Measurements from ENCODE around the gene GPATCH1.

Gene GPATCH1

DNA sequence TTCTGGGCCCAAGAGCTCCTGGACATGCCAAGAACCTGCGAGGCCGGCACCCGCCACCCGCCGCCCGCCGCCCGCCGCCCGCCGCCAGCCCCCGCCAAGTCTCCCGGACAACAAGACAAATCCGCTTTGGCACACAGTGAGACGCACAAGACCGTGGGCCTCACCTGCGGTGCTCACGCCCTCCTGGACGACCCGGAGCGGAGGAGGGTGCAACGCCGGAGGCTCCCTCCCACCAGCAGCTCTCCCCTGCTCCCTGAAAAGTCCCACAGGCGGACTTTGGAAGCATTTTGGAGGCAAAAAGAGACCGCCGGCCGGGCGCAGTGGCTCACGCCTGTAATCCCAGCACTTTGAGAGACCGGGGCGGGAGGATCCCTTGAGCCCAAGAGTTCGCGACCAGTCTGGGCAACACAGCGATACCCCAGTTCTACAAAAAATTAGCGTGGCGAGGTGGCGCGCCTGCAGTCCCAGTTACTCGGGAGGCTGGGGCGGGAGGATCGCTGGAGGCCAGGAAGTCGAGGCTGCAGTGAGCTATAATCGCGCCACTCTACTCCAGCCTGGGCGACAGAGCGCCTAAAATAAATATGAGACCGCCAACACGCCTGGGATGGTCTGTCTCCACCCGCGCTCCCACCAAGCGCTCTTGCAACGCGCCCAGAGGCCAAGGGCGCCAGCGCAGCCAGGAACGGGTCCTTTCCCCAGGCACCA, 17.1 kb upstream of the GPATCH1 start:
- no peak for DNase-seq

DNA sequence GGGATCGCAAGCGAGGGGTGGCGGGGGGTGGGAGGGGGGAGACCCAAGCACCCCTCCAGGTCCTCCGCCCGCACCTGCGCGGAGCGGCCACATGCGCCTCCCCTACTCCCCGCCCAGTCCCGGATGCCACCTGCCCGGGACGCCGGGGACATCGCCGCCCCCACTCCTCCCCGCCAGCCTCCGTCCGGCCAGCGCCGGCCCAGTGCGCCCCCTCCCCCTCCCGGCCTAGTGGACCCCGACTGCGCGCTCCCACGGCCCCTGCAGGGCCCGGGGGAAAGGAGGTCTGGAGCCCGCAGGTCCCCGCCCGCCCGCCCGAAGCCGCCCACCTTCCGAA, 16.6 kb upstream of the GPATCH1 start:
- DNase-seq, result no peak

DNA sequence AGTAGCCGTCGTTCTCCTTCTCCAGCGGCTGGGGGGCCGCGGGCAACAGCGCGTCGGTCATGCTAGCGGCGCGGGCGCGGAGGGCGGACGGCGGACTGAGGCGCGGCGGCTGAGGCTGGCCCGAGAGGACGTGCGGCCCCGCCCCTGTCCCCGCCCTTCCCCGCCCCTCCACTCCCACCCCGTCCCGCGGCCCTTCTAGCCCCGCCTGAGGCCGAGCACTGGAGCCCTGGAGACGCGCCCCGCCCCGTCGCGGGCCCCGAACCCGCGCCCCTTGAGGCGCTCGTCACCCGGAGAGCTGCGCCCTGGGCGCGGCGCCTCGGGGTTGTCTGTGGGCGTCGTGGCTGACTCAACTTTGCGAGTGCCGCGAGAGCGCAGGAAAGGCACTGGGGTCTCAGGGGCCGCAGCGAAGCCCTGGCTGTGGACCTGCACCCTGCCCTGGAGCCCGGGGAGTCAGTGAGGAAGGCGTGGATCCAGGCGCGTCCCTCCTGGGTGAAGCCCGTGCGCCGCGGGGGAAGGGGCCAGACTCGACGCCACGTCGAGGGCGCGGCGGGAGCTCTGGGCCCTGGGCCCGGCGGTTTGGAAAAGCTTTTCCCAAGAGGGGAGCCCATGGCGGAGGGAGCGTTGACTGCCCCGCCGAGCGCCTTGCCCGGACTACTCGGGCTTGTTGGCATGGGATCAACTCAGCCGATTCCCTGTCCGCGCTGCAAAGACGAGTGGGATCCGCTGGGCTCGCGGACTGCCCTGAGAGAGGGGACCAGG, 16.0 kb upstream of the GPATCH1 start, which contains the start of gene RHPN2:
Gene RHPN2, minus strand, starts transcription at position 97 of the 759 bp plus-strand sequence. Its CDS starts 36 bp downstream, at position 61.
- DNase-seq, result peak; percentile 80

DNA sequence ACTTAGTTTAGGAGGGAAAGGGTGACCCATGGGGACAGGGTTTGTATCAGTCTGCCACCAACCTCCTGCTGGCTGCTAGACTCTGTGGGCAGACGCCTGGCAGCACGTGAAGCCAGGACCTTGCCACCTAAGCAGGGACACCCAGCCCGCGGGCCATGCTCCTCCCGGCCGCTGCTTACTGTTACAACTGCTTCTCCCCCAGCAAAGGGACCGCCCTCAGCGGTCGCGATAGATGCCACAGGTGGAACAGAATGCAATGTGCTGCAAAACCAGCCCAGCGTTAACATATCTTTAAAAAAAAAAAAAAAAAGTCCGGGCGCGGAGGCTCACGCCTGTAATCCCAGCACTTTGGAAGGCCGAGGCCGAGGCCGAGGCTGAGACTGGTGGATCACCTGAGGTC, 14.4 kb upstream of the GPATCH1 start:
- no peak for DNase-seq

DNA sequence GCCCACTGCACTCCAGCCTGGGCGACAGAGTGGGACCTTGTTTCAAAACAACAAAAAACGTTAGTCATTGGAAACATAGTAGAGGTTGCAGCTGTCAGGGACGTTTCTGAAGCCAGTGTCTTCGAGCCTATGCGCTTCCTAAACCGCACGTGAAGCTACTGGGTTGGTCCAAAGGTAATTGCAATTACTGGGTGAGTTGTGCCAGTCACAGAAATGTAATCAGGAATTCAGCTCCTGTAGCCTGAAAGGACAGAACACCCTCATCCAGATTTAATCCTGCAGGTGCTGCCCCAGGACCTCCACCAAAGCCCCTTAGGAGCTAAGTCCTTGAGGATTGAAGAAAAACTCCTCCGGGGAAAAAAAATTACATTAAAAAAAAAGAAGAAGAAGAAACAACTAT, 13.9 kb upstream of the GPATCH1 start:
- no peak for DNase-seq

DNA sequence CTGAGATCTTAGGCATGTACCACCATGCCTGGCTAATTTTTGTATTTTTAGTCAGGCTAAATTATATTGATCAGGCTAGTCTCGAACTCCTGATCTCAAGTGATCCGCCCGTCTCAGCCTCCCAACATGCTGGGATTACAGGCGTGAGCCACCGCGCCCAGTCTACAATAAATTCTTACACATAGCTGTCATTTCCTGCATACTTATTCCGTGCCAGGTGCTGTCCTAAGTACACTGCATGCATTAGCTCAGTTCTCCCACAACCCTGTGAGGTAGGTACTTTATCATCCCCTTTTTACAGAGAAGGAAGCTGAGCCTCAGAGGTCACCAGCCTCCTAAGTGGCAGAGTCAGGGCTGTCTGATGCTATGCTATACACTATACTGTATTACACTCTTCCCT, 9.1 kb upstream of the GPATCH1 start:
- no peak for DNase-seq

DNA sequence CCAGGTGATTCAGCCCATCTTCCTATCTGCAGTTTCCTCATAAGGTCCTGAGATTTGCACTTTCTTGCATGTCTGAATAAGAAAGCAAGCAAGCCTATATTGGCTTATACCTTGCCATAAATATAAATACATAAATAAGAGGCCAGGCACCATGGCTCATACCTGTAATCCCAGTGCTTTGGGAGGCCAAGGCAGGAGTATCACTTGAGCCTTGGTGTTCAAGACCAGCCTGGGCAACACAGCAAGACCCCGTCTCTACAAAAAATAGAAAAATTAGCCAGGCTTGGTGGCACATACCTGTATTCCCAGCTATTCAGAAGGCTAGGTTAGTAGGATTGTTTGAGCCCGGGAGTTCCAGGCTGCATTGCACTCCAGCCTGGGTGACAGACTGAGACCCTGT, 5.5 kb upstream of the GPATCH1 start:
- DNase-seq, result no peak

DNA sequence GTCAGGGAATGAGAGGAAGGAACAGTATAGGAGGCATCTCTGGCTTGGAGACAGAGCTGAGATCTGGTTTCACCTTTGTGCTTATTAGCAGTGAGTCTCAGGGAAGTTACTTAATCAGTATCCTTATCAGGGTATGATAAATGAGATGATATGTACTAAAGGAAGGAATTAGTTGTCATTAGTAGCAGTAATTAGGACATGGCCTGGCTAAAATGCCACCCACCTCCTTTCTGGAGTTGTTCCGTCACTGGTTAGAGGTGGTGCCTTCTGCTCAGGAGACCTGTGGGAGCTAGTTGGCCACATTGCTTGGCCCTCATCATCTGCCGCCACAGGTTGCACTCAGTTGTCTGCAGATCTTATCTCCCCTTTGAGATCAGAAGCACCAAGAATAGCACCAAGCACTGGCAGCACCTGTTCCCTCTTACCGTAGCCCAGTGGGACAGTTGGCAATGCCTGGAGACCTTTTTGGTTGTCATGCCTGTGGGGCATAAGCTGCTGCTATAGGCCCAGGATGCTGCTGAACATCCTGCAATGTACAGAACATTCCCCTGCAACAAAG, 4.7 kb downstream of the GPATCH1 start:
- DNase-seq, result no peak

DNA sequence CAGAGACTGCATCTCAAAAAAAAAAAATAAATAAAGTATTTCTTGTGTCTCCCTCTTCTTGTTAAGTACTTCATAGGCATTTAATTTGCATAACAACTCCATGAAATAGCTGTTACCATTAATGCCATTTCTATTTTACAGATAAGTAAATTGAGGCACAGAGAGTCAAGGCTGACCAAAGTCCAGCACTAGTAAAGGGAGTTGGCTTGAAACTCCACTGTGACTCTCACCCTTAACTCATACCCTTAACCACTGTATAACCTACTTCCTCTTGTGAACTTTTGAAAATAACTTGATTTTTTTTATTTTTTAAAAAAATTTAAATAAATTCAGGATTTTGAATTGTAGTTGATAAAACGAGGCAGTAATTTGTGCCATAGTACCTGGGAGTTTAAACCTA, 6.0 kb downstream of the GPATCH1 start:
- no peak for DNase-seq

DNA sequence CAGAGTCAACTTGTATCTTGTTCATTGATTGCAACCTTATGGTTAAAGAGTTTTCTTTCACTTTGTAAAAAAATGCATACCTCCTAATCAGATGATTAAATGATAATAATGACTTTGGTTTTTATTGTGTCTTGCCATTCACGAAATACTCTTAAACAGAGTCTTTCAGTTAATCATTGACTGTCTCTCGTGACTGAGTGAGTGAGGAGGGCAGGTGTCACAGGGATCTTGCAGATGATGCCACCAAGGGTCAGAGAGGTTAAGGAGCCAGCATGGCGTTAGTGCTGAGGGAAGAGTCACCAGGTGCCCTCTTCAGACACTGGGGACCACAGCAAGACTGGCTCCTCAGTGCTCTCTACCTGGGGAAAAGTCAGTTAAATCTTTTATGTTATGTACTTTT, 8.0 kb downstream of the GPATCH1 start:
- DNase-seq, result no peak

DNA sequence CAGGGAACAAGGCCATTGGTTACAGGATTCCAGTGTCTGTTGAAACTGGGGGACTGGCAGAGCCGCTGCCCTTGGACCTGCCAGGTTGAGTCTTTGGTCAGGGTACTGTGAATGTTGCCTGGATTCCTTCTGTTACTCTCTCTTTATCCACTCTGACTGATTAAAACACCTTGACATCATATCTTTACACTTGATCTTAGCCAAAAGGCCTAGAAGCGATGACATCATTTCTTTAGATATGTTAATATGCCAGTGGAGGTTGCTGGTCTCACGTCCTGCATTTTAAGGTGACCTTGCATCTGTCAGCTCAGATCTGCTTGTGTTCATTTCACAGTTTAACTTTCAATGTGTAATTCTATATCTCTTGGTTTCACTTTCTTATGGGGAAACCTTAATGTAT, 9.2 kb downstream of the GPATCH1 start:
- no peak for DNase-seq

DNA sequence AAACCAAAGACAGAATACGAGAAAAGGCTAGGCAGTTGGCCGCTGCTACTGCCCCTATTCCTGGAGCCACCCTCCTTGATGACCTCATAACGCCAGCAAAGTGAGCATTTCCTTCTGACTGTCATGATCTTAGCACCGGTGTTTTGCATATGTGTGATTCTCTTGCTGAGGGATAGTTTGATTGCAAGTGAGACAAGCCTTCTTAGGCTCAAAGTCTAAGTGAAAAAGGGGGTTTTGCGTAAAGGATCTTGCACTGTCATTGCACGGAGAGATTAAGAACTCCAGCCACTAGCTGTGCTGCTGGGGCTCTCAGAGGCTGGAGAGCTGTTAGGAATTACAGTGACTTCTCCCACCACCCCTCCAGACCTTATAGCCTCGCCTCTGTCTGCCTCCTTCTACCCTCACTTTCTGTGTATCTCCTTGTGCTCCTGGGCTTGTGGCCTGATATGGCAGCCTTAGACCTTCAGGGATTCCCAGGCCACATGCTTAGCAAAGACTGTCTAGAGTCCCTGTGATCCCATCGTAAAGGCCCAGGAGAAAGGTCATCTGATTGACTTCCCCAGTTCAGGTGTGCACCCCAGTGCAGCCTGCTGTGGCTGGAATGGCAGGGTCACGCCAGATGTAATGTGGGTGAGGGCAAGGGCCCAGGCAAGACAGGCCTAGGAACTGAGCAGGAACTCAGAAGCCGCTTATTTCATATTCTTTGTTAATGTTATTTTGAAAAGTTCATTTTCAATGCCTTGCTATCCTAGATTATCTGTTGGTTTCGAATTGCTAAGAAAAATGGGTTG, 12.6 kb downstream of the GPATCH1 start:
- no peak for DNase-seq

DNA sequence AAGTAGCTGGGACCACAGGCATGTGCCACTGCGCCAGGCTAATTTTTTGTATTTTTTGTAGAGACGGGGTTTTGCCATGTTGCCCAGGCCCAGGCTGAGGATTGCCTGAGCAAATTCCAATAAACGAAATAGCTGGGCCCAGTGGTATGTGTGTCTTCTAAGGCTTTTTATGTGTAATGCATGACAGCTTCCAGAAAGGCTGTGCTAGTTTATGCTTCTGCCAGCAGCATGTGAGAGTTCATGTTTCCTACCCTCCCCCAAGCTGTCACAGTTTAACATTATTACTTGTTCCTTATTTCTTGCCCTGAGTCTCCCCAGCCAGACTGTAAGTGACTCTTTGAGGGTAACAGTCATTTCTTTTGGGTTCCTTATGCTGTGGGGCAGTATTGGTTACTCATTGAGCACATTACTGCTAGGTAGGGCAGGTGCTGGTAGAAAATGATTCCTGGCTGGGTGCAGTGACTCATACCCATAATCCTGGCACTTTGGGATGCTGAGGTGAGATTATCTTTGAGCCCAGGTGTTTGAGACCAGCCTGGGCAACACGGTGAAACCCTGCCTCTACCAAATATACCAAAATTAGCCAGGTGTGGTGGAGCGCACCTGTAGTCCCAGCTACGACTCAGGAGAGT, 13.6 kb downstream of the GPATCH1 start:
- DNase-seq, result no peak

DNA sequence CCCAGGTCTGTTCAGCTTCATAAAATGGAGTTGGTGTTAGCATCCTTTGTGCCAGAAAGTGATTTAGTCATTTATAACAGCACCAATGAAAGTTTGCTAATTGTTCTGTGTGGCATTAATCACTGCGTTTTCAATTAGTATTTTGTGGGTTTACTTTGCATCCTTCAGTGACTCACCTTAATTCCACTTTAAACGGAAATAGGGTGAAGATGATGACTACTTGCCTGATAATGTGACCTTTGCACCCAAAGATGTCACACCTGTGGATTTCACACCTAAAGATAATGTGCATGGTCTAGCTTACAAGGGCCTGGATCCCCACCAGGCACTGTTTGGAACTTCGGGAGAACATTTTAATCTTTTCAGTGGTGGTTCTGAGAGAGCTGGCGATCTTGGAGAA, 15.0 kb downstream of the GPATCH1 start:
- DNase-seq, result no peak

DNA sequence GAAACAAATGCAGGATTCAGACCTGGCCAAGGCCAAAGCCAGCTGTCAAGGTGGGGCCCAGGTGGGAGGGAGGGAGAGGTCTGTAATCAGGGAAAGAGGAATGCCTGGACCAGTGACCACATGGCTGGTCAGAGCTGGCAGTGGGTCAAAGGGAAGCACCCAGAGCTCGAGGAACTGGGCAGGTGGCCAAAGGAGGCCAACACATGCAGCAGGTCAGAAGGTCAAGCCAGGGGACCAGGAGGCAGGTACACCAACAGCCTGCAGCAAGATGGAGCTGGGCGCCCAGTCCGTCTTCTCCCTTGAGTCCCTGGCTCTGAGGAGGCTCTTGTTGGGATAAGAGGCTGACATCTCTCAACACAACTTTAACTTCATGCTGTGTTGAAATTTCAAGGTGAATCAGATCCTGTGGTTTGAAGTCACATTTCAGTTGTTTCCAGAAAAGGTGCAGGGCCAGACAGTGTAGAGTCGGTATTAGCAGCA, 17.1 kb downstream of the GPATCH1 start:
- no peak for DNase-seq

DNA sequence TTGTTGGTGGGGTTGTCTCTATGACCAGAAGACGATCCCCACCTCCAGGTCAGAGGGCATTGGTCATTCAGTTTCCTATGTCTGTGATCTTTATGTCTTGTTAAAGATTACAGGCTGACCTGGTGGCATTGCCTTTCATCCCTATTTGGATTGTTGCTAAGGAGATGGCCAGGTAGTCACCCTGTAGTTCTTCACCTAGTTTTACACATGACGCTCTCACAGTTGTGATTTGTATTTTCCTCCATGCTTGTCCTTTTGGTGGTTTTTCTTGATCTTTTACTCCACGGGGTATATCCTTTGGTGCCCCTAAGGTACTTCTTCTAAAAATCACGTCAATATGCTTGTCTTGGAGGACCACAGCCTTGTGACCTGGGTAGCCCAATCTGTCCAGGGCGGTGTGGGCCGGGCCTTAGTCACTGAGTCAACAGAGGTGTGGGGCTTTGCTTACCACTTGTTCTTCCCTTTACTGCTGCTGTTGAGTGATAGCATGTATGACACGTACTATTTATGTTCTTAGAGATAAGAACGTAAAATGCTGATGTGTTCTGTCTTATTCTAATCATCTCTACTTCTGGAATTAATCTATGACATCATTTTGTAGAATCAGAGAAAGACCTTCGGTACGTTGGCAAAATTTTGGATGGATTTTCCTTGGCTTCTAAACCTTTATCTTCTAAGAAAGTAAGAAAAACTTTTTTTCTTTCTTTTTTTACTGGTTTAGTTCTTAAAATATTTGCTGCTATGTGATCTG, 20.1 kb downstream of the GPATCH1 start:
- DNase-seq, result no peak

DNA sequence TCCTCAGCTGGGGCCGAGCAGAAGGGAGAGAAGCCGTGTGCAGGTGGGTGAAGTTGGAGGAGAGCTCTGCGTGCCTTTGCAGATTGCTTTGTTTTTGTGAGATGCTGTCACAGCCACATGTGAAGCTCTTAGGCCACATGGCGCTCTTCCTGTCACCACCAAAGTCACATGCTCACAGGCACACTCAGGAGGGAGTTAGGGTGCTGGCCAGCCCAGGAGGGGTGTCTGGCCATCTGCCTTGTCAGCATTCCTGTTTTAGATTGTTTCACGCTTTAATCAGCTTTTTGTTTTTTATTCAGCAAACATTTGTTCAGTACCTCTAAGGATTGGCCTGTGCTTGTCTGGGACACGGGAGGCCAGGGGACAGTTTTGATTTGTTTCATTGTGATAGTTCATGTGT, 21.9 kb downstream of the GPATCH1 start:
- no peak for DNase-seq

DNA sequence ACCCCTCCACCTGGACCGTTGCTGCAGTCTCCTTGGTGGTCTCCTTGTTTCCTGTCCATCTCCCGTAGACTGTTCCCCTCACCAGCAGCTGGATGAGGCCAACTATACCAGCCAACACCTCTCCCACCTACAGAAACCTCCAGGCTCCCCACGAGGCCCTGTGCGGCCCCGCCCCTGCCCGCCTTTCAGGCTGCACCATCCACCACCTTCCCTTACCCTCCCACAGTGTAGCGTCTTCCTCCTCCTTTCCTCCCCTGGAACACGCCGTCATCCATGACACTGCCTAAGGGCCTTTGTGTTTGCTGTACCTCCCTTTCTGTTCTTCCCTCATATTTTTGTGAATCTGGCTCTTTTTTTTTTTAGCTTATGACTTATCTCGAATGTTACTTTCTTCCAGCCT, 27.2 kb downstream of the GPATCH1 start:
- no peak for DNase-seq

DNA sequence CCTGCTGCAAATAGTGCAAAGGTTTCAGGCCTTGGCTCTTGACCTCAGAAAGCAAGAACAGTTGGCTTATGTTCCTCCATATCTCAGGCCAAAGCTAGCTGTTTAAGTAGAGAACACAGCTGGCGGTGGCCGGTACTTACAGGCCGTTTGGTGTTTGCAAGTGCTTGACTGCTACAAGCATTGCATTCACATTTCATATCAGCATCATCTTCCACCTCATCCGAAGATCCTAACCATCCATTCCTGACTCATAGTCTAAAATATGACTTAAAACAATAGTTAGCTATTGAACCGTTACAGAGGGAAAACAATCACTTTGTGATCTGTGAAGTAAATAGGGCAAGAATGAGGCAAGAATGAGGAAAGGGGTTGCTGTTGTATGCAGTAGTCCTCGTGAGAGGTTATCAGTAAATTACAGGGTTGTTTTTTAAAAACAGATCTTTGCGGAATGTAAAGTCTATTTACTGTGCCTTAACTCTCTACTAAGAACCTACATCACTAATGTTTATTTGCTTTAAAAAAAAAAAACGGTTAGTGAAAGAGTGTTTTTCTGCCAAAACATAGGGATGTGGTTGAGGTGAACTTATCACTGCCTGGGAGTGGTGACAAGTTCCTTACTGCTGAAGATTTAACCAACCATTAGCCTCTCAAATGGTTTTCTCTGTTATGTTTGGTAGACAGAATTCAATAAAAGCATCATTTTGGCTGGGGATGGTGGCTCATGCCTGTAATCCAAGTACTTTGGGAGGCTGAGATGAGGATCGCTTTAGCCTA, 29.3 kb downstream of the GPATCH1 start:
- no peak for DNase-seq

DNA sequence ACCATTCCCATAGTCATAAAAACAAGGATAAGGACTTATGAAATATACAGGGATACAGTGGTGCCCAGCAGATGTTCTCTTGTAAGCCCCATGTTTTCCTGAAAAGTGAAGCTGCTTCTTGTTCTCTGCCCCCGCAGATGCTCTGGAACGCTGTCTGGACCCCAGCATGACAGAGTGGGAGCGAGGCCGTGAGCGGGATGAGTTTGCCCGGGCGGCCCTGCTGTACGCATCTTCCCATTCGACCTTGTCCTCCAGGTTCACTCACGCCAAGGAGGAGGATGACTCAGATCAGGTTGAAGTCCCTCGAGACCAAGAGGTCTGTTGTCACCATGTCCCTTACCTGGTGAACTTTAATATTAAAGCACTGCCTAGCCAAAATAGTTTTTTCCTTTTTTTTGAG, 30.6 kb downstream of the GPATCH1 start:
- DNase-seq, result no peak

DNA sequence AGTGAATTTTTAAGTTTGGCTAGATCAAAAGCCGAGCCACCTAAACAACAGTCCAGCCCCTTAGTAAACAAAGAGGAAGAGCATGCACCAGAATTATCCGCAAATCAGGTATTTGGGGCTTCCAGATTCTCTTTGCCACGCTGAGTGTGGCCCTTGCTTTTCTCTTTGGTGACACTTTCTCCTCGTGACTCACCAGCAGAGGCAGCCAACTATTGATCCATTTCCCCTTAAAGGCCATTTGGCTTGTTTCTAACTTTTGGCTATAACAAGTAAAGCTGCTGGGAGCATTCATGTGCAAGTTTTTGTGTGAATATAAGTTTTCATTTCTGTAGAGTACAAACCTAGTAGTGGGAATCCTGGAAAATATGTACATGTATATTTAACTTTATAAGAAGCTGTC, 33.3 kb downstream of the GPATCH1 start:
- DNase-seq, result no peak
